Stimulated activated CD8-positive, alpha-beta memory T cell treated with anti-CD3 and anti-CD28 coated beads, Interleukin-15, amount 100 ng/mL, for 4 hours (primary cell): ENCODE data around the gene PGGHG.
"Not testable (repeated sequence)": the region's sequence is repeated elsewhere in the genome, so short reads cannot be mapped to it uniquely, and the experiment has no call there.

Source experiments
- DNase-seq, 2 donors: peaks; one replicate each; pipeline ENCODE4 v3.0.0-alpha.2; 2020; ENCODE audit warnings: low read depth in 2 of 2

The PGGHG gene

DNA sequence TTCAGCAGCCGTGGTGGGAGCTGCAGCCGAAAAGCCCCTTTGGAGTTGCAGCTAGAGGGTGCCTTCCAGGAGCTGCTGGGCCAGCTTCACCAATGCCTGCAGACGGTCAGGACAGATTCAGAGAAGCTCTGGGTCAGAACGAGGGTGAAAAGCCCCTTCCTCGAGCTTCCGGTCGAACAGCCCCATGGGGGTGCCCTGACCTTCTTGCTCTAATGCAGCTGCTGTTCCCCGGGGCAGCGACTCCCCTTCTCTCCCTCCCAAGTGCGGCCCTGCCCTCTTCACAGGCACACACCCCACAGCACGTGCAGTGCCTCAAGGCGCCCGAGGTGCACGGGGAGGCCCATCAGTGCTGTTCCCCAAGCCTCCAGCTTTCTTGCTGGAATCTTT lies 41.4 kb downstream of the PGGHG start:
- no peak for DNase-seq

GRCh38 chr11:330694-331357 lies 41.9 kb downstream of the PGGHG start:
- no peak for DNase-seq

GRCh38 chr11:331358-332060 lies 42.6 kb downstream of the PGGHG start:
- no peak for DNase-seq

- DNase-seq, result no peak
Measured at GRCh38 chr11:332651-333480, 43.9 kb downstream of the PGGHG start.

DNA sequence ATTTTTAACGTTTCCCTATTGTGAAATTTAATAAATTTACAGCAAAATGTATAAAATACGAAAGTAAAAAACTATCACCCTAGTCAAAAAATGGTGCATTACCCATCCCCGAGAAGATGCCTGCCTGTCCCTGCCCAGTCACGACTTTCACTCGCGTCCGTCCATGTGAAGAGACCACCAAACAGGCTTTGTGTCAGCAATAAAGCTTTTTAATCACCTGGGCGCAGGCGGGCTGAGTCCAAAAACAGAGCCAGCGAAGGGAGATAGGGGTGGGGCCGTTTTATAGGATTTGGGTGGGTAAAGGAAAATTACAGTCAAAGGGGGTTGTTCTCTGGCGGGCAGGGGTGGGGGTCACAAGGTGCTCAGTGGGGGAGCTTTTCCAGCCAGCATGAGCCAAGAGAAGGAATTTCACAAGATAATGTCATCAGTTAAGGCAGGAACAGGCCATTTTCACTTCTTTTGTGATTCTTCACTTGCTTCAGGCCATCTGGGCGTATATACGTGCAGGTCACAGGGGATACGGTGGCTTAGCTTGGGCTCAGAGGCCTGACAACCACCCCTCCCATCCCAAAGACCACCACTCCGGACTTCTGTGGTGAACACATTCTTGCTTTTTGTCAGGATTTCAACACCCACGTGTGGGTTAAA lies 44.8 kb downstream of the PGGHG start:
- not testable (repeated sequence) for DNase-seq

DNA sequence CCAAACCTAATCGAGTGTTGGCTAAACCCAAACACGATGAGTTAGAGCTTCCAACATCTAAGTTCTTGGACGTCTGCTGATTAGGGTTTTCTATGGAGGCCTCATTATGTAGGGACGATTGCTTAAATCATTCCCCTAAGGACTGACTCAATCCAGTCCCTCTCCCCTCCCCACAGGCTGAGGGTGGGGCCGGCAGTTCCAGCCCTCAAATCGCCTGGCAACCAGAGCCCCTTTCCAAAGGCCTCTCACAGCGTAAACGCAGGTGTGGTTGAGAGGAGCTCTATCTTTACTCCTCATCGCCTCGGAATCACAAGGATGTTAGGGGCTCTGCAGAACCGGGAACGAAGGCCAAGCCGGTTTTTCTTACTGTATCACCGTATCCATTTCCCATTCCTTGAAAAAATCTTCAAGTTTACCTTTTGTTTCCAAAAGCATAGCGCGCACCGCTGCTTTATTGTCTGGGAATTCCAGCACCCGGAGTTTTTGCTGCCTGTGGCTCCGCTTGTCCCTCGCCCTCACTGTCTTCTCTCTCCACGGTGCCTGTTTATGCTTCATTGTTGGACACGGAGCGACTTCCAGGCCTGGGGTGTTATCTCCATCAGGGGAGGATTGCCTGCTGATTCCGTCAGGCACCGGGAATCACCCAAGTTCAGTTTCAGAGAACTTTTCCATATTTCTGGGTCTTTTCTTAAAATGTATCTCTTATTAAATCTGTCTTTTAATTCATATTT lies 45.5 kb downstream of the PGGHG start:
- DNase-seq, result no peak

GRCh38 chr11:335779-336658 lies 47.1 kb downstream of the PGGHG start:
- DNase-seq, result no peak

GRCh38 chr11:336659-337198 lies 47.8 kb downstream of the PGGHG start:
- DNase-seq, result no peak

- no peak for DNase-seq
Measured at GRCh38 chr11:337711-338110, 48.8 kb downstream of the PGGHG start.

- no peak for DNase-seq
Measured at GRCh38 chr11:339963-340362, 51.0 kb downstream of the PGGHG start.

GRCh38 chr11:340539-341512 lies 51.9 kb downstream of the PGGHG start:
- no peak for DNase-seq

GRCh38 chr11:342328-342727 lies 53.4 kb downstream of the PGGHG start:
- DNase-seq, result no peak

DNA sequence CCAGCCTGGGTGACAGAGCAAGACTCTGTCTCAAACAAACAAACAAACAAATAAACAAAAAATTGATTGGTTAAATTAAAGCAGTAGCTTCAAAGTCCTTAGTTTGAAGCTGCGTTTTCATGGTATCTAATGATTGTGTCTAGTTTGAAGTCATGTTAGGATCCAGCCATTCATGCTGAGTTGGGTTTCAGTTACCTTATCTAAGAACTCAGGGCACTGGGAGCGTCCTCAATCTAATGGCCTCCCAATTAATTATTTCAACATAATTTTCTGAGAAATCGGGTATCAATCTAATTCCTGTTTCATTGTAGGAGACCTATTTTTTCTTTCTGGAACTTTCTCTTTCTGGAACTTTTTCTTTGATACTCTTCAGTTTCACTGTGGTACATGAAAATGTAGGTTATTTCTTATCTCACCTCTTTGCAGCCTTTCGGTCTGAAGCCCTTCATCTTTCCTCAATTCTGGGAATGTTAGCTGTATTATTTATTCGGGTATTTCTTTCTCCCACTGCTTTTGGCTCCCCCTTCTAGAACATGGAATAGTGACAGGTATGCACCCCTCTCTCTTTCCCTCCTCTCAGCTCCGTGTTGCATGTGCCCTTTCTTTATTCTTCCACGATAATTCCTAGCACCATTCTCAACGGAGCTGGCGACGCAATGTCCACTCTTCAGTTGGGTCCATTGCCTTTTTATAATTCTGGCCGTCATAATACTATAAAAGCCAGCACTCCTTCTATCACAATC lies 56.1 kb downstream of the PGGHG start:
- DNase-seq, result no peak
